Measurements from ENCODE around the gene PROSER1. TPM values are rescaled to one million over a fixed set of nuclear protein-coding genes. Genes with fewer than 3 reads are reported as not detected.
"Not testable (repeated sequence)": the region's sequence is repeated elsewhere in the genome, so short reads cannot be mapped to it uniquely, and the experiment has no call there.

Gene PROSER1
- total RNA-seq, 1 donor from 2014 or later, result 92.9 TPM

DNA sequence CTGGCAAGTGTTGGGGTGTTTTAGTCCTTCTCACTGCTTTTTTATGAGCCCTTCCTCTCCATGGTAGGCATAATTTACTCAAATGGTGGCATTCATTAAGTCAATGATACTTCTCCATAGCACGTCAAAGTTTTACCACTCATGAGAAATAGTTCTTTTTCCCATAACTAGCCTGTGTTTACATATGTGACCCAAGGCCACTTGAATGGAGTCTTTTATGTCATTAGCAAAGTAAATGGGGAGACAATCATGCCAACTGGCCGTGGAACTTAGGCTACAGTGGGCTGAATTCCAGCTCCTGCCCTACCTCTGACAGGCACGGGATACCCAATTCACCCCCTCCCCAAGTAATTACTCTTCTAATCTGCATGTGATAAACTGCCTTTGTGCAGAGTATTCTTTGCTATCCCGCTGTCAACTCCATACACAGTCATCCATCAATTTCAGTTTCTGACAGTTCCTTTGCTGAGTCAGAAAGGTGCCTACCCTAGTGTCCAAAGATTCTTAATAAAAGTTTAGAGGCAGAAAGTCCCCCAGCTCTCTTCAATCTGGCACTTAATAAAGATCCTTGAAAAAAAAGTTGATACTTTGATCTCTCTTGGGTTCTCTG is 16.9 kb downstream of the PROSER1 start:
- H3K4me1 Mint-ChIP-seq (ENCODE audit: low read depth), result peaks cover 24% of the 10 kb centered on the region
- peaks cover 57% of the 10 kb centered on the region for H3K36me3 Mint-ChIP-seq (ENCODE audit: low read depth)
- no peaks in the 10 kb centered on the region for H3K27me3 Mint-ChIP-seq (ENCODE audit: insufficient read depth)
- intact Hi-C loops (cut with micrococcal nuclease), result no loop called here
- no peak overlapping the region for H3K4me3 Mint-ChIP-seq
- no peaks in the 10 kb centered on the region for H3K9me3 Mint-ChIP-seq
- DNase-seq (ENCODE audit: low spot score), result no peak
- H3K27ac Mint-ChIP-seq, result no peak overlapping the region

DNA sequence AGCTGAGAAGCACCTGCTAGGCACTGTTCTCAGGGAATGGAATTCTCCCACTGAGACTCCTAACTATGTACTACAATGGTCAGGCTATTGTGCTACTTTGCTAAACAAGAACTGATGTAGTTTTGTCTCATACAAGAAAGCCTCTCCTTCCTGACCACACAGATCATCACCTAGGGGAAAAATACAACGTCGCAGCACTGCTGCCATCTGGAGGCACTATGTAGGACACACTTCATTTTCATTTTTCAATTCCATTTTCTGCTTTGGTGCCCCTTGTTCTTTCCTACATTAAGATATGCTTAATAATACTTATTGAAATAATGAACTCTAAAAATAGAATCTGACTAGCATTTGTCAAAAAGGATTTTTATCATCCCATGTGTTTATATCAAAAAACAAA is 21.1 kb downstream of the PROSER1 start:
- Mint-ChIP-seq H3K4me3 (no peak overlapping the region), H3K4me1 (ENCODE audit: low read depth) (peaks cover 24% of the 10 kb centered on the region), H3K27me3 (ENCODE audit: insufficient read depth) (no peaks in the 10 kb centered on the region), H3K9me3 (no peaks in the 10 kb centered on the region), H3K27ac (peak overlapping the region; percentile 15), H3K36me3 (ENCODE audit: low read depth) (peaks cover 64% of the 10 kb centered on the region)
- intact Hi-C loops (cut with micrococcal nuclease), result loop anchor here (1.0 to 5.0 kb wide), 2 partner anchors 22 to 99 kb away; partner anchors contain the start of genes NHLRC3 and PROSER1
- DNase-seq (ENCODE audit: low spot score), result no peak

DNA sequence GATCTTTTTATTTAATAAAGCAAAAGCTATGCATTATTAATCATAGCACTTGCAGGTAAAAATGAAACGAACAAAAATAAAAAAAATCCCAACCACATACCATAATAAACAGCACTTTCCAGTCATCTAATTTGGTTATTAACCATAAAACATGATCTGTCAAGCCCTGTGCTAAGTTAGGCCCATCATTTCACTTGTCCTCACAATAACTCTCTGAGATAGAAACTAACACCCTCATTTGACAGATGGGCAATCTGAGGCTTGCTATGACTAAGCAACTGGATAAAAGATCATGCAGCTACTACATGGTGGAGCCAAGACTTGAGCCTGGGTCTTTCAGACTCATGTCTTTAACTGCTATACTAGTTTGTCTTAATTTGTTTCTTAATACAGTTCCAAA is 21.8 kb downstream of the PROSER1 start:
- DNase-seq (ENCODE audit: low spot score), result no peak
- Mint-ChIP-seq H3K9me3 (no peaks in the 10 kb centered on the region), H3K27ac (no peak overlapping the region), H3K27me3 (ENCODE audit: insufficient read depth) (no peaks in the 10 kb centered on the region), H3K4me3 (no peak overlapping the region), H3K4me1 (ENCODE audit: low read depth) (peaks cover 24% of the 10 kb centered on the region), H3K36me3 (ENCODE audit: low read depth) (peaks cover 64% of the 10 kb centered on the region)
- intact Hi-C loops (cut with micrococcal nuclease), result loop anchor here (1.0 to 5.0 kb wide), 2 partner anchors 22 to 99 kb away; partner anchors contain the start of genes NHLRC3 and PROSER1

DNA sequence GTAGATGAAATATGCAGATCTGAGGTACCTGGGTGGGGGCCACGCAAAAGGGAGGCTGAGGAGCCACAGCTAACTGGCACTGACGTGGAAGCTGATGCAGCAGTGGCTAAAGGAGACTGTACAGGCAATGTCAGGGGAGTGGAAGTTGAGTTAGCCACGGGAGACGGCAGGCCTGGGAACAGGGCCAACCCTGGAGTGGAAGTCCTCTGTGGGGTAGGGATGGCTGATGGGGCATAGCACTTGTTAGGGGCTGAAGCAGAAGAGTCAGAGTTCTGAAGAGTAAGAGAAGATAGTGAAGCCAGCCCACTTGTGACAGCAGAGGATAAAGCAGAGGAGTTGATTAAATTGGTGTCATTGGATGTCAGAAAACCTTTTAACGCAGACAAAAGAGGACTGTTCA is 24.4 kb downstream of the PROSER1 start:
- H3K27me3 Mint-ChIP-seq (ENCODE audit: insufficient read depth), result no peaks in the 10 kb centered on the region
- peaks cover 18% of the 10 kb centered on the region for H3K4me1 Mint-ChIP-seq (ENCODE audit: low read depth)
- no peaks in the 10 kb centered on the region for H3K9me3 Mint-ChIP-seq
- no peak for DNase-seq (ENCODE audit: low spot score)
- intact Hi-C loops (cut with micrococcal nuclease), result no loop called here
- peaks cover 71% of the 10 kb centered on the region for H3K36me3 Mint-ChIP-seq (ENCODE audit: low read depth)
- H3K4me3 Mint-ChIP-seq, result no peak overlapping the region
- H3K27ac Mint-ChIP-seq, result no peak overlapping the region

DNA sequence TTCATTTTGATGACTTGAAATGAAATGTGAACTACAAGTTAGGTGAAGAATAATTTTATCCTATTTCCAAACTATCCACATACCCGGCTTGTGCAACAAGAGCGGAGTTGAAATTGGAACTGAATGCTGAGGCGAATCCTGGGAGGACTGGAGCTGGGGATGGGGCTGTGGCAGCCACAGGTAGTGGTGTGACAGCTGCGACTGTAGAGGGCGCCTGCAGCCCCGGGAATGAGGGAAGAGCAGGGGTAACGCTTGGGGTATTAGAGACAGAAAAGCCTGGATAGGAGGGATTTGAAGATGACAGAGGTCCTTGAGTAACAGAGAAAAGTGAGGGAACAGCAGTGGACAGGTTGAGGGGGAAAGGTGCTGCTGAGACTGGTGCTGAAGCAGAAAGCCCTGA is 25.3 kb downstream of the PROSER1 start:
- DNase-seq (ENCODE audit: low spot score), result no peak
- no peaks in the 10 kb centered on the region for H3K9me3 Mint-ChIP-seq

DNA sequence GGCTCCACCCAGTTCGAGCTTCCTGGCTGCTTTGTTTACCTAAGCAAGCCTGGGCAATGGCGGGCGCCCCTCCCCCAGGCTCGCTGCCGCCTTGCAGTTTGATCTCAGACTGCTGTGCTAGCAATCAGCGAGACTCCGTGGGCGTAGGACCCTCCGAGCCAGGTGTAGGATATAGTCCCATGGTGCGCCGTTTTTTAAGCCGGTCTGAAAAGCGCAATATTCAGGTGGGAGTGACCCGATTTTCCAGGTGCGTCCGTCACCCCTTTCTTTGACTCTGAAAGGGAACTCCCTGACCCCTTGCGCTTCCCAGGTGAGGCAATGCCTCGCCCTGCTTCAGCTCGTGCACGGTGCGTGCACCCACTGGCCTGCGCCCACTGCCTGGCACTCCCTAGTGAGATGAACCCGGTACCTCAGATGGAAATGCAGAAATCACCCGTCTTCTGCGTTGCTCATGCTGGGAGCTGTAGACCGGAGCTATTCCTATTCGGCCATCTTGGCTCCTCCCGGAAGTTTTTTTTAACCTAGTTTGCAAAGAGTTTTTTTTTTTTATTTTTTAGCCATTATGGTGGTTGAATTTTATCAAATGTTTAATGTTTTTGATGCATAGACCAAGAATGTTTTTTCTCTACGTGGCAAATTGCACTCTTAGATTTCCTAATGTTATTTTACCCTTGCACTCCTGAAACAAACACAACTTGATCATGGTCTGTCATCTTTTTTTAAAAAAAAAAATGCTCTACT is 31.3 kb downstream of the PROSER1 start:
- DNase-seq (ENCODE audit: low spot score); intact Hi-C loops (cut with micrococcal nuclease); H3K9me3 Mint-ChIP-seq: not testable (repeated sequence)

More for the DNA sequence above, 25.3 kb downstream of the PROSER1 start:
- Mint-ChIP-seq H3K27me3 (ENCODE audit: insufficient read depth) (no peaks in the 10 kb centered on the region), H3K27ac (no peak overlapping the region), H3K36me3 (ENCODE audit: low read depth) (peaks cover 71% of the 10 kb centered on the region), H3K4me1 (ENCODE audit: low read depth) (peaks cover 10% of the 10 kb centered on the region), H3K4me3 (no peak overlapping the region)
- intact Hi-C loops (cut with micrococcal nuclease), result loop anchor here (1.0 kb wide), 1 partner anchor 15 kb away; no protein-coding TSS in a partner anchor

DNA sequence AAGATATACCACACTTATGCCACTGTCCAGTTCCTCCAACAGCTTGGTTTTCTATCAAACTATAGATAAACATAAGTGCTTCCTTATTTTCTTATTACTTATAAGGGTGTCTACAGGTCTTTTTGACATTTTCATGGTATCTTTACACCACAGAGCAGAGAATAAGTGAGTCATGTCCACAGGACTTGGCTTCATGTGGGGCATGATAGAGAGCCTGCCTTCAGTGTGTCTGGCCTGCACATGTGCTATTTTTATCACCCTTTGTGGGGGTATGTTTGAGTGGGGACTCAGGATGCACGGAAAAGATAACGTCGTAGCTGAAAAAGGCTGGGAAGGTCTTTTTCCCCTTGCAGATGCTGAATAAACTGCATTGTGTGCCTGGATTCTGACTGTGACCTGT is 39.1 kb downstream of the PROSER1 start:
- Mint-ChIP-seq H3K4me3 (no peak overlapping the region), H3K27ac (no peak overlapping the region), H3K9me3 (no peaks in the 10 kb centered on the region), H3K4me1 (ENCODE audit: low read depth) (no peaks in the 10 kb centered on the region), H3K36me3 (ENCODE audit: low read depth) (no peaks in the 10 kb centered on the region), H3K27me3 (ENCODE audit: insufficient read depth) (no peaks in the 10 kb centered on the region)
- no peak for DNase-seq (ENCODE audit: low spot score)
- intact Hi-C loops (cut with micrococcal nuclease), result no loop called here

More for the DNA sequence above, 31.3 kb downstream of the PROSER1 start:
- H3K36me3 Mint-ChIP-seq (ENCODE audit: low read depth), result peaks cover 29% of the 10 kb centered on the region
- not testable (repeated sequence) for H3K27ac Mint-ChIP-seq; H3K27me3 Mint-ChIP-seq (ENCODE audit: insufficient read depth); H3K4me3 Mint-ChIP-seq; H3K4me1 Mint-ChIP-seq (ENCODE audit: low read depth)

DNA sequence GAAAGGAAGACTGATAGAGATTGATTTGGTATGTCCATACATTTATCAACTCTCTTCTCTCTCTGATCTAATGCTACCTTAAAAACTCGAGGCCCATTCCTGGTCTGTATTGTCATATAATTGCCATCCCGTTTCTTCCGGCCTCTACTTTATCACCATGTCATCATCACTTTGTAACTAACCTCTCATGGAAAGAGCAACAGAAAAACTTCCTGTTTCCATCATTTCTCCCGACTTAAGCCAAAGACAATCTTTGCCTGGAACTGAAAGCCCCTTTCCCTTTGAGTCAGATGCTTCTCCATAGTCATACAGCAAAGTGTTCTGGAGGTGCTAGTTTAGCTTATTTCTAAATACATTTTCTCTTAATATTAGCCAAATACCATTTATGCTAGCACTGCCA is 44.5 kb downstream of the PROSER1 start:
- no peaks in the 10 kb centered on the region for H3K9me3 Mint-ChIP-seq
- no peak overlapping the region for H3K27ac Mint-ChIP-seq
- no peaks in the 10 kb centered on the region for H3K36me3 Mint-ChIP-seq (ENCODE audit: low read depth)
- intact Hi-C loops (cut with micrococcal nuclease), result no loop called here
- no peaks in the 10 kb centered on the region for H3K4me1 Mint-ChIP-seq (ENCODE audit: low read depth)
- no peak for DNase-seq (ENCODE audit: low spot score)
- H3K27me3 Mint-ChIP-seq (ENCODE audit: insufficient read depth), result no peaks in the 10 kb centered on the region
- no peak overlapping the region for H3K4me3 Mint-ChIP-seq

DNA sequence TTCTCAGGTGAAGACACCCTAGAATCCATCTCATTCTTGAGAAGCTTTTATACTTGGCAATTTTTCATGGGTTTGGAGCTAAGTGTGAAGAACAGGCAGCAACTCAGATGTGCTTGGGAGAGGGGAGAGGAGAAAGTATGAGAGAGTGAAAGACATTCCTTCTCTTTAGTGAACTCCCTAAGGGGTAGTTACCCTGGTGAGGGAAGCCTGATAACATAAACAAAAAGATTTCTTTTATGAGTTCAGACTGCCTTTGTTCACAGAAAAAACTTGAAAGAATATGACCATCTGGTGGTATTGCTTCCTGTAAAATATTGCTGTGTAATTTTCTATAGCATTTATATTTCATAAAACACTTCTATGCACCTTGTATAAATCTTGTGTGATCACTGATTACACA is 47.2 kb downstream of the PROSER1 start, which contains the start of gene STOML3:
Gene STOML3 (minus strand): TSS at position 139 of the 400 bp plus-strand sequence. CDS start 110 bp downstream, at position 29.
- H3K27ac Mint-ChIP-seq, result no peak within 1 kb of the TSS
- intact Hi-C loops (cut with micrococcal nuclease), result no loop called here
- H3K36me3 Mint-ChIP-seq (ENCODE audit: low read depth), result no peaks in the 10 kb centered on the region
- H3K27me3 Mint-ChIP-seq (ENCODE audit: insufficient read depth), result no peaks in the 10 kb centered on the region
- H3K4me3 Mint-ChIP-seq, result no peak within 1 kb of the TSS
- DNase-seq (ENCODE audit: low spot score), result no peak
- H3K4me1 Mint-ChIP-seq (ENCODE audit: low read depth), result no peaks in the 10 kb centered on the region
- H3K9me3 Mint-ChIP-seq, result no peaks in the 10 kb centered on the region

DNA sequence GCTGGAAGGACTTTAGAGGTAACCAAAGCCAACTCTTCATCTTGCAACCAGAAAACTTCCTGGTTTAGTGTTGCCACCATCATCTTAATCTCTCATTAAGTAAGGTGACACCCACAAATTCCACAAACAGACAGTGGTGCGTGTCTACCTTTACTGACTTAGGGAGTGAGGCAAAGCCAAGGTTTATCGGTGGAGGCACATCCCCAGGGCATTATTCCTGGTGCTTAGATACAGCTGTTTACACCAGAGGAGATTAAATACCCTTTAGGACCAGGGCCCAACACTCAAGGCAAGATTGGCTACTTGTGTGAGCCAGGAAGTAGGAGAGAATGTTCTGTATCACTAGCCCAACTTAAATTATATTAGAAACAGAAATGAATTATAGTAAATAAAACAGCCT is 56.8 kb downstream of the PROSER1 start:
- no peak for DNase-seq (ENCODE audit: low spot score)
- no peak overlapping the region for H3K4me3 Mint-ChIP-seq
- no peaks in the 10 kb centered on the region for H3K9me3 Mint-ChIP-seq
- no peaks in the 10 kb centered on the region for H3K36me3 Mint-ChIP-seq (ENCODE audit: low read depth)
- H3K27me3 Mint-ChIP-seq (ENCODE audit: insufficient read depth), result peaks cover 3% of the 10 kb centered on the region
- no peak overlapping the region for H3K27ac Mint-ChIP-seq
- intact Hi-C loops (cut with micrococcal nuclease), result no loop called here
- H3K4me1 Mint-ChIP-seq (ENCODE audit: low read depth), result no peaks in the 10 kb centered on the region

DNA sequence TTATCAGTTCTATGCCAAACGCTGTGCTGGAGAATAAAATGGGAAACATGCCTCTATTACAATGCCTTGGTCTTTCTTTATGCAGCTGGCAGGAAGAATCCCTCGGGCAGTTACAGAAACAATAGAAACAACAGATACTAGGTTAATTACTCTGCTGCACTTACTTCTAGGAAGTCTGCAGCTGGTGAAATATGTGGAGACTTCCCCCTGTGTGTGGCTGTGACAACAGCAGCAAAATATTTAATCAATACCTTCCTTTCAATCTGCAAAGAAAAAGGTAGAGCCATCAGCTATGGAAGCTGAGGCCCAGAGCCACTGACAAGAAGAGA is 57.2 kb downstream of the PROSER1 start:
- H3K27ac Mint-ChIP-seq, result no peak overlapping the region
- no peaks in the 10 kb centered on the region for H3K36me3 Mint-ChIP-seq (ENCODE audit: low read depth)
- H3K27me3 Mint-ChIP-seq (ENCODE audit: insufficient read depth), result peaks cover 3% of the 10 kb centered on the region
- H3K4me1 Mint-ChIP-seq (ENCODE audit: low read depth), result no peaks in the 10 kb centered on the region
- H3K4me3 Mint-ChIP-seq, result no peak overlapping the region
- DNase-seq (ENCODE audit: low spot score), result no peak
- no peaks in the 10 kb centered on the region for H3K9me3 Mint-ChIP-seq
- intact Hi-C loops (cut with micrococcal nuclease), result no loop called here

DNA sequence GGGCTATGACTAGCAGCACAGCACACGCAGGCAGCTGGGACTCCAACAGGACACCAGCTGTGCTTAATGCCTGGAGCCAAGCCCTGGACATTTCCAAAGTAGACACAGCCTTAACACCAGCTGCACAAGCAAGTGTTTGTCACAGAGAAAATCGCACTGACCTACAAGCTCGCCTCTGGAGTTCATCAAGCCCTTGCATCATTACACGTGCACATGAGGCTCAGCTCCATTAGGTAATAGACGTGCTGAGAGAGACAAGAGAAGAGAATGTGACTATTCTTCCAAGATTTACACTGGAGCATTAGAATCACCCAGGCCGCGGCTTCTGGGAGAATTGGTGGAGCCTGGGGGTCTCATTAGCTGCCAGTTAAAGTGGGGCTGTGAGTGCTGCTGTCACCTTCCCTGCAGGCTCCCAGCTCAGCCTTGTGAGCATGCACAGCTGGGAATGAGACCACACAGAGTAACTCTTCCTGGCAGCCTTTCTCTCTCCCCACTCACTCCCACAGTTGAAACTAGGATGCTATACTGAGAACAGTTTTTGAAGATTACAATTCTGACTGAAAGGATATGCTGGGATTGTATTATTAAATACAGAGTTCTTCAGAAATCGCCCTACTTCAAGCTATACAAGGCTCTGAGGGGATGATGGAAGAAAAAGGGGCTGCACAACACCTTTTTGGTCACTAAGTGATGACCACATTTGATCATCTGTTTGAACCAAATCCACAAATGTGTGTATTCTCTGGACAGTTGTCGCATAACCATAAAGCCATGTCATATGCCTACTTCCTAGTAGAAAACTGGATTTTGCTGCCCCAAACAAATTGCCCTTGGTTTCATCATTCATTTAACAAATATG is 57.8 kb downstream of the PROSER1 start:
- H3K36me3 Mint-ChIP-seq (ENCODE audit: low read depth), result no peaks in the 10 kb centered on the region
- no peak for DNase-seq (ENCODE audit: low spot score)
- no peak overlapping the region for H3K27ac Mint-ChIP-seq
- H3K4me1 Mint-ChIP-seq (ENCODE audit: low read depth), result no peaks in the 10 kb centered on the region
- peaks cover 3% of the 10 kb centered on the region for H3K27me3 Mint-ChIP-seq (ENCODE audit: insufficient read depth)
- no peaks in the 10 kb centered on the region for H3K9me3 Mint-ChIP-seq
- no peak overlapping the region for H3K4me3 Mint-ChIP-seq
- intact Hi-C loops (cut with micrococcal nuclease), result no loop called here

Data from activated T-helper 1 cell treated with anti-CD3 and anti-CD28 coated beads, Interleukin-12 subunit alpha, Interleukin-12 subunit beta, Interleukin-2, Interleukin-4 antibody, amounts not matched to agents 30 ng/mL and 10 ng/mL and 1 ng/mL, durations not matched to agents 14 hours and 24 hours and 36 hours (primary cell).